Retinal pigment epithelial cell (primary cell): ENCODE measurements around the gene ABAT.

ENCODE experiments used
- DNase-seq: peaks from one replicate; pipeline ENCODE4 v3.0.0-alpha.2; 2010; ENCODE audit warnings: low read depth
- H3K4me3 ChIP-seq: 2 replicates; pipeline ENCODE4 v1.5.1; 2011; ENCODE audit warnings: mild to moderate bottlenecking, low read length, control low read depth, moderate library complexity
- TF ChIP-seq, protein P1 (sequence below): conservative IDR thresholded peaks from 2 replicates; pipeline ENCODE4 v1.5.1; 2011; ENCODE audit warnings: low read depth, low read length, control low read depth, inconsistent platforms

The ABAT gene

GRCh38 chr16:8828541-8829165, 154.2 kb downstream of the ABAT start:
- TF ChIP-seq, protein P1, sequence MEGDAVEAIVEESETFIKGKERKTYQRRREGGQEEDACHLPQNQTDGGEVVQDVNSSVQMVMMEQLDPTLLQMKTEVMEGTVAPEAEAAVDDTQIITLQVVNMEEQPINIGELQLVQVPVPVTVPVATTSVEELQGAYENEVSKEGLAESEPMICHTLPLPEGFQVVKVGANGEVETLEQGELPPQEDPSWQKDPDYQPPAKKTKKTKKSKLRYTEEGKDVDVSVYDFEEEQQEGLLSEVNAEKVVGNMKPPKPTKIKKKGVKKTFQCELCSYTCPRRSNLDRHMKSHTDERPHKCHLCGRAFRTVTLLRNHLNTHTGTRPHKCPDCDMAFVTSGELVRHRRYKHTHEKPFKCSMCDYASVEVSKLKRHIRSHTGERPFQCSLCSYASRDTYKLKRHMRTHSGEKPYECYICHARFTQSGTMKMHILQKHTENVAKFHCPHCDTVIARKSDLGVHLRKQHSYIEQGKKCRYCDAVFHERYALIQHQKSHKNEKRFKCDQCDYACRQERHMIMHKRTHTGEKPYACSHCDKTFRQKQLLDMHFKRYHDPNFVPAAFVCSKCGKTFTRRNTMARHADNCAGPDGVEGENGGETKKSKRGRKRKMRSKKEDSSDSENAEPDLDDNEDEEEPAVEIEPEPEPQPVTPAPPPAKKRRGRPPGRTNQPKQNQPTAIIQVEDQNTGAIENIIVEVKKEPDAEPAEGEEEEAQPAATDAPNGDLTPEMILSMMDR: no peak
- H3K4me3 ChIP-seq: no peak overlapping the region
- DNase-seq: no peak

DNA sequence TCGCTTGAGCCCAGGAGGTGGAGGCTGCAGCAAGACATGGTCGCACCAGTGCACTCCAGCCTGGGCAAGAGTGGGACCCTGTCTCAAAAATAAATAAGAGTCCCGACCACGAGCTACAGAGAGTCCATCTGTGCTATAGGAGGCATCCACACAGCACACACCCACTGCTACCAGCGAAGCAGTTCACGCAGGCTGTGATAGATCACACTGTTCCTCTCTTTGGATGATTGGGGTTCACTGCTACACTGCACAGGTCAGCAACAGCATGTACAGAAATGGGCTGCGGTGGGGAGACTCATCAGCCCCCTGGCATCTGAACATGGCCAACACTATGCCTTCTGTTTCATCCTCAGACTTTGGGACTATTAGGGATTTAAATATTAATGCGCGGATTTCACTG, 157.0 kb downstream of the ABAT start:
- no peak overlapping the region for H3K4me3 ChIP-seq
- TF ChIP-seq, protein P1: no peak
- DNase-seq: no peak

DNA sequence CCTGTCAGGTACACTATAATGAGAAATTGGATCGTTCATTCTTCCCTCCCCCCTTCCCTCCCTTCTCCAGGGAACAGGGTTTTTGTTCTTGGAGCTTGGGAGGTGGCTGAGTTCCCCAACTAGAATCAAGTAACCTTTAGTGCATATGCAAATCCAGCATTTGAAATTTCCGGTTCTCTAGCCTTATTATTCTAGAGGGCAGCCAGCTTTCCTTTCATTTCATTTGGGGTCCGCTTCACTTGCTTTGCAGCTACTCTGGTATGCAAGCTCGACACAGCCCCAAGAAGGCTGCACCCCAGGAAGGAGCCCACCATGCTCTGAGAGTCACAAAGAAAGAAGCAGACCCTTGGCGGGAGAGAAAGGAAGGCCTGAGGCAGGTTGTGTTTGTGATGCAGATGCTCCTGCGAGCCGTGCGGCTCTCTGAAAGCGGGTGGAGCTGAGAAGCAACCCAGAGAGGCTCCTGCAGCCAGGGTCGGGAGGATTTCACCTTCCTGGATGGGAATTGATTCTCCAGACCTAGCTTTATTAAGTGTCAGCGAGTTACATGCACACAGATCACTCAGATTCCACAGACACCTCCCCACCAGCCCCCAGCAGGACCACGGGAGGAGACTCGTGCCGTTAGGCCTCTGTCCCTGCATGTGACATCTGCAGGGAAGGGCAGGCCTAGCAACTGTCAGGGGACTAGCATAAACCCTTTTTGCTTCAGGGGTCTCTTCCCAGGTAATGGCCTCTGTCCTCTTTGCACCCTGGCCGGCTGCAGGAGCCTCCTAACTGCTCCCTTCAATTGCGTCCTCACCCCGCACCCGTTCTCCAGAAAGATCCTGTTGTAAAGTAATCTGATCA, 157.7 kb downstream of the ABAT start:
- TF ChIP-seq, protein P1: no peak
- no peak overlapping the region for H3K4me3 ChIP-seq
- DNase-seq: no peak

DNA sequence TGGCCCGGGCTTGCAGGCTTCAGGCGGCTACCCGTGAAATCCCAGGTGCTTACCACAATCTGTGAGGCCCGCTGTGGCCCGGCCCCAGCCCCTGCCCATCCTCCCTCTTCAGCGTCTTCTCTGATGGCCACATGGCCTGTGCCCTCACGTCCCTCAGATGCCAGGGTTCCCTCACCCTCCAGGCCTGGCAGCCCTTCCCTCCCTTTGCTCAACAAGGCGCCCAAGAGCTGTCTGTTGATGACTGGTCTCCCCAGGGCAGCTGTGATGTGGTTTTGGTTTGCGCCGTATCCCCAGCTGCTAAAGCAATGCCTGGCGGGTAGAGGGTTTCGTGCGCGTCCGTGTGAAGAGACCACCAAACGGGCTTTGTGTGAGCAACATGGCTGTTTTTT, 158.3 kb downstream of the ABAT start:
- TF ChIP-seq, protein P1: no peak
- no peak for DNase-seq
- H3K4me3 ChIP-seq: no peak overlapping the region
